Adrenal gland (tissue), 12 donors: ENCODE measurements around the gene MROH8. TPM values are rescaled to one million over a fixed set of nuclear protein-coding genes. Genes with fewer than 3 reads are reported as not detected.

Source experiments
- DNase-seq, 7 donors: peaks; one replicate each; pipeline ENCODE4 v3.0.0-alpha.2; 2019 to 2020
- H3K27ac ChIP-seq, 5 donors: fragments of 200-600 bp; sonication (generic) in 4 of 5; 1 replicate in 3 of 5; 2 replicates in 2 of 5; pipeline versions ENCODE4 v1.5.1 to v1.8.0; 2016 to 2020; ENCODE audit warnings: mild to moderate bottlenecking in 1 of 5
- H3K27me3 ChIP-seq: fragments of 200-600 bp; 2 replicates; pipeline ENCODE4 v1.8.0; 2021
- H3K36me3 ChIP-seq, 2 donors: fragments of 200-600 bp; replicated peaks in 1 of 2; 1 replicate in 1 of 2; 2 replicates in 1 of 2; pipeline versions ENCODE4 v1.5.1 to v1.8.0; 2018 to 2022
- H3K4me1 ChIP-seq, 2 donors: fragments of 200-600 bp; replicated peaks in 1 of 2; 1 replicate in 1 of 2; 2 replicates in 1 of 2; pipeline versions ENCODE4 v1.5.1 to v1.8.0; 2018 to 2021
- H3K4me3 ChIP-seq, 4 donors: fragments of 200-600 bp; sonication (generic) in 3 of 4; one replicate each; pipeline ENCODE4 v1.5.1; 2016 to 2018
- H3K9me3 ChIP-seq, 3 donors: fragments of 200-600 bp; sonication (generic) in 1 of 3; replicated peaks in 1 of 3; 1 replicate in 2 of 3; 2 replicates in 1 of 3; pipeline versions ENCODE4 v1.5.1 to v1.8.0; 2016 to 2021
- CTCF ChIP-seq, 6 experiments: fragments of 450-650 bp in 4 of 6; fragments of 200-600 bp in 2 of 6; sonication (generic) in 1 of 6; IDR thresholded peaks; 1 replicate in 5 of 6; 2 replicates in 1 of 6; pipeline versions ENCODE4 v1.5.1 to v1.8.0; 2016 to 2021; ENCODE audit warnings: antibody characterized with exemption in 6 of 6, mild to moderate bottlenecking in 2 of 6, moderate library complexity in 1 of 6
- POLR2A ChIP-seq, 2 donors: fragments of 450-650 bp; IDR thresholded peaks; one replicate each; pipeline ENCODE4 v1.6.1; 2017; ENCODE audit warnings: antibody characterized with exemption in 2 of 2, mild to moderate bottlenecking in 2 of 2, moderate library complexity in 1 of 2
- WGBS, 4 donors: extraction: QIAGEN DNeasy Blood & Tissue Kit in 2 of 4; methylation state at CpG; one replicate each; pipeline versions ENCODE4 v1.1.5 to v1.1.7; 2013 to 2017; 5-methylcytosine and 5-hydroxymethylcytosine counted together
- intact Hi-C, 2 donors: fragments of 100-400 bp; cut with DNase I; formaldehyde crosslinking; loops; one replicate each; pipeline versions ENCODE4 v1.14.1 to v1.15.0; 2022 to 2023
- polyA plus RNA-seq, 3 donors: library from polyadenylated mRNA; stranded (reverse); fragments of 200-250 nt in 2 of 3; fragments of 350-450 nt in 1 of 3; fragmentation: Illumina TruSeq in 1 of 3; extraction: RNeasy Lipid Tissue Mini Kit (QIAGEN cat#74804) in 1 of 3; gene quantifications; one replicate each; pipeline ENCODE4 v1.2.3, GENCODE V29; 2013 to 2014
- total RNA-seq, 9 donors: library from RNA; depleted of rRNA in 4 of 9; stranded (reverse); fragments of >200 nt in 4 of 9; fragments of 120-200 nt in 1 of 9; fragmentation: NEBNext Ultra II Directional in 1 of 9; extraction: Animal tissue kit (Norgen Biotek cat#: 25700) in 1 of 9; gene quantifications; one replicate each; pipeline versions ENCODE4 v1.1.0 to v1.2.4, GENCODE V29; 2013 to 2023
- donor health status: healthy with polysubstance abuse.
- donor health status: Bipolar disorder and iron deficiency.
- donor health status: DM: yes; HTN: yes; CAD: no.
- donor health status: DM: no; HTN: no; CAD: no.
- donor health status: DM: no; HTN: no; CAD: no.
- donor health status: DM: yes; HTN: yes; CAD: no.

Gene MROH8
- total and polyA plus RNA-seq, 12 donors, result 1.3 to 13.8 (median 3.8) TPM

DNA sequence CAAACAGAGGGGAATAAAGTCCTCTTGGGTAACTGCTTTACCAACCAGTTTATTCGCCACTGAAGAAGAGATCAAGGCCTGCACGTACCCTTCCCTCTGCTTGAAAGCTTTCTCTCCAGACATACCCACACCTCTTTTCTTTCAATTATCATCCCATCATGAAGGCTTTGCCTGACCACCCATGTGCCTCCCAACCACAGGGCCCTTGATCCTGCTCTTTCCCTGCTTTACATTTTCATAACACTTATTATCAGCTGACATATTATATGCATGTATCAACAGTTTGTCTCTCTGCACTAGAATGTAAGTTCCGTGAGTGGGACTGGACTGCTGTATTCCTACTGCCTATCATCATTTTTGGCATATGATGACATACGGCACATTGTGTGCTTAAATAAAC lies 21.1 kb downstream of the MROH8 start:
- Histone ChIP-seq H3K4me3 (no peak overlapping the region), H3K27ac (no peak overlapping the region), H3K9me3 (no peaks in the 10 kb centered on the region), H3K27me3 (no peaks in the 10 kb centered on the region), H3K4me1 (no peaks in the 10 kb centered on the region), H3K36me3 (no peaks in the 10 kb centered on the region)
- 95 to 99% (median 96%) methylated on average over 4 of the region's 4 CpGs for WGBS, 4 donors
- intact Hi-C loops, result no loop called here
- TF ChIP-seq CTCF (IDR thresholded peaks at IDR 0.05) (no peak), POLR2A (IDR thresholded peaks at IDR 0.05) (no peak)
- DNase-seq, result no peak

- H3K36me3 ChIP-seq, result no peaks in the 10 kb centered on the region
- no peaks in the 10 kb centered on the region for H3K27me3 ChIP-seq
- no peak overlapping the region for H3K27ac ChIP-seq
- H3K4me1 ChIP-seq, result no peaks in the 10 kb centered on the region
- H3K9me3 ChIP-seq, result no peaks in the 10 kb centered on the region
- 94 to 95% (median 95%) methylated on average over 9 of the region's 9 CpGs for WGBS, 4 donors
- TF ChIP-seq CTCF (IDR thresholded peaks at IDR 0.05) (no peak), POLR2A (IDR thresholded peaks at IDR 0.05) (no peak)
- no peak for DNase-seq
- intact Hi-C loops, result no loop called here
- no peak overlapping the region for H3K4me3 ChIP-seq
Observed at GRCh38 chr20:37155987-37156386, 23.4 kb downstream of the MROH8 start.

DNA sequence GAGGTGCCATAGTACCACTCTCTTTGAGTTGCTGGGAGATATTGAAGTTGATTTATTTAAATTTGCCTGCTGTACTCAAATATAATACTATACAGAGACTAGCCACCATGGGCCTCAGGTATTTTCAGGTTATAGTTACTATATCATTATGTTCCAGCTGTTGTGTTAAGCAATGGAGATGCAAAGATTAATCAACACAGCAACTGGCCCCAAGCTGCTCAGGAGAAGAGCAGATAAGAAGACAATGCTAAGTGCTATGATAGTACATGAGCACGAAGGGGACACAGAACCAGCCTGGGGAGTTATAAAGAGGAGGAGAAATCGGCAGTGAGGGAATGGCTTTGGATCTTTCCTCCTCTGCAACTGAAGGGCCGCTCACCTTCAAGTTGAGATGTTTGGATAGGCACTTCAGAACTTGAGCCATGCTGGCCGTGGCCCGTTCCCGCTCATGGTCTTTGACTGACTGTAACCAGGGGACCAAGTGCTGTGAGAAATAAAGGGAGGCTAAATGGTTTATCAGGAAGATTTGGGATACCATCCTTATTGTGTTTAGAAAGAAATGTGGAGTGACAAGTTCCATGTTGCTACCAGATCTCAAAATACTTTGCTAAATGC lies 24.6 kb downstream of the MROH8 start:
- intact Hi-C loops, result no loop called here
- Histone ChIP-seq H3K27ac (no peak overlapping the region), H3K4me3 (no peak overlapping the region), H3K36me3 (no peaks in the 10 kb centered on the region), H3K27me3 (no peaks in the 10 kb centered on the region), H3K4me1 (no peaks in the 10 kb centered on the region), H3K9me3 (no peaks in the 10 kb centered on the region)
- WGBS, 4 donors, result 93 to 97% (median 95%) methylated on average over 6 of the region's 6 CpGs
- no peak for TF ChIP-seq CTCF (IDR thresholded peaks at IDR 0.05)
- DNase-seq, result no peak

DNA sequence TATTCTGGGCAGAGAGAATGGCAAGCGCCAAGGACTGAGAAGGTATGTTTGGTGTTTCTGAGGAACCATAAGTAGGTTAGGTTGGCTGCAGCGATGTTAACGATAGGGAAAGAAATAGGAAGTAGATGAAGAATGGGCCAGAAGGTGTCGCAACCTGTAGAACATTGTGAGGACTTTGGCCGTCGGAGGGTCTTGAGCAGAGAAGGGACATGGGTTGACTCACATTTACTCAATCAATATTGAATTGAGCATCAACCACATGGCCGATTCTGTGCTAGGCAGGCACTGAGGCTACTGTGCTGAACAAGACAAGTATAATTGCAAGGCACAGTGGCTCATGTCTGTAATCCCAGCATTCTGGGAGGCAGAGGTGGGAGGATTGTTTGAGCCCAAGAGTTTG lies 27.1 kb downstream of the MROH8 start:
- no peak for TF ChIP-seq CTCF (IDR thresholded peaks at IDR 0.05)
- no peak for TF ChIP-seq POLR2A (IDR thresholded peaks at IDR 0.05)
- no peaks in the 10 kb centered on the region for H3K9me3 ChIP-seq
- H3K27ac ChIP-seq, result no peak overlapping the region
- DNase-seq, result no peak
- H3K4me3 ChIP-seq, result no peak overlapping the region
- WGBS, 4 donors, result 92 to 96% (median 93%) methylated on average over 7 of the region's 7 CpGs
- H3K4me1 ChIP-seq, result no peaks in the 10 kb centered on the region
- H3K27me3 ChIP-seq, result no peaks in the 10 kb centered on the region
- no peaks in the 10 kb centered on the region for H3K36me3 ChIP-seq
- intact Hi-C loops, result no loop called here
